ENCODE results near the gene LSM5.
A peak's percentile ranks its signal among the peaks of the same experiment; 100 is the strongest.

The LSM5 gene

GRCh38 chr7:32490127-32490796, at the start of gene LSM5:
LSM5 (minus strand) TSS chr7:32490380; CDS start chr7:32490365, 15 bp downstream.
- peak; percentile 87 for DNase-seq (ENCODE audit: extremely low read depth, insufficient read length)
- Histone ChIP-seq H3K36me3 (ENCODE audit: control insufficient read depth, insufficient read depth, low read length) (no peaks in the 10 kb centered on the region; the same call in 1 of the 2 replicates), H3K4me3 (replicated peaks; ENCODE audit: low read depth, low read length) (peak within 1 kb of the TSS; percentile 73), H3K27me3 (replicated peaks; ENCODE audit: control insufficient read depth, insufficient read depth, low read length) (no peaks in the 10 kb centered on the region)
- no peak for TF ChIP-seq CTCF (IDR thresholded peaks at IDR 0.05; ENCODE audit: insufficient read depth, low read length, poor library complexity, severe bottlenecking)

- Histone ChIP-seq H3K27me3 (replicated peaks; ENCODE audit: control insufficient read depth, insufficient read depth, low read length) (no peaks in the 10 kb centered on the region), H3K4me3 (replicated peaks; ENCODE audit: low read depth, low read length) (no peak overlapping the region), H3K36me3 (ENCODE audit: control insufficient read depth, insufficient read depth, low read length) (no peaks in the 10 kb centered on the region)
- DNase-seq (ENCODE audit: extremely low read depth, insufficient read length): no peak
- TF ChIP-seq CTCF (IDR thresholded peaks at IDR 0.05; ENCODE audit: insufficient read depth, low read length, poor library complexity, severe bottlenecking): no peak
Observed at GRCh38 chr7:32539366-32539765, 49.2 kb upstream of the LSM5 start.

GRCh38 chr7:32537760-32538159, 47.6 kb upstream of the LSM5 start:
- no peaks in the 10 kb centered on the region for H3K27me3 ChIP-seq (replicated peaks; ENCODE audit: control insufficient read depth, insufficient read depth, low read length)
- DNase-seq (ENCODE audit: extremely low read depth, insufficient read length): no peak
- no peak overlapping the region for H3K4me3 ChIP-seq (replicated peaks; ENCODE audit: low read depth, low read length)
- no peak for TF ChIP-seq CTCF (IDR thresholded peaks at IDR 0.05; ENCODE audit: insufficient read depth, low read length, poor library complexity, severe bottlenecking)
- no peaks in the 10 kb centered on the region for H3K36me3 ChIP-seq (ENCODE audit: control insufficient read depth, insufficient read depth, low read length)

- no peak for TF ChIP-seq CTCF (IDR thresholded peaks at IDR 0.05; ENCODE audit: insufficient read depth, low read length, poor library complexity, severe bottlenecking)
- no peak for DNase-seq (ENCODE audit: extremely low read depth, insufficient read length)
- H3K27me3 ChIP-seq (replicated peaks; ENCODE audit: control insufficient read depth, insufficient read depth, low read length): no peaks in the 10 kb centered on the region
- no peak overlapping the region for H3K4me3 ChIP-seq (replicated peaks; ENCODE audit: low read depth, low read length)
- H3K36me3 ChIP-seq (ENCODE audit: control insufficient read depth, insufficient read depth, low read length): peaks cover under 1% of the 10 kb centered on the region; the same call in 1 of the 2 replicates
Observed at GRCh38 chr7:32536585-32536984, 46.4 kb upstream of the LSM5 start.

- no peak overlapping the region for H3K4me3 ChIP-seq (replicated peaks; ENCODE audit: low read depth, low read length)
- H3K27me3 ChIP-seq (replicated peaks; ENCODE audit: control insufficient read depth, insufficient read depth, low read length): no peaks in the 10 kb centered on the region
- no peak for TF ChIP-seq CTCF (IDR thresholded peaks at IDR 0.05; ENCODE audit: insufficient read depth, low read length, poor library complexity, severe bottlenecking)
Observed at GRCh38 chr7:32536016-32536415, 45.8 kb upstream of the LSM5 start.

More at GRCh38 chr7:32536016-32536415, 45.8 kb upstream of the LSM5 start:
- peaks cover 2% of the 10 kb centered on the region; the same call in 1 of the 2 replicates for H3K36me3 ChIP-seq (ENCODE audit: control insufficient read depth, insufficient read depth, low read length)
- DNase-seq (ENCODE audit: extremely low read depth, insufficient read length): no peak

Measured in GM06990 (cell line).